A549 (cell line): ENCODE results near the gene NFAM1. TPM values are rescaled to one million over a fixed set of nuclear protein-coding genes. Genes with fewer than 3 reads are reported as not detected.

Experiments used
- ATAC-seq, 2 experiments: fragments of 200-7000 bp in 1 of 2; fragments of >200 bp in 1 of 2; cut with Nextera tagmentation in 1 of 2; cut with Tn5 transposase in 1 of 2; 3 replicates each; pipeline versions ENCODE4 v1.8.0 to v1.9.1; 2018 to 2020; ENCODE audit warnings: mild to moderate bottlenecking in 1 of 2, moderate library complexity in 1 of 2
- CTCF ChIA-PET: fragments of 300-600 bp; sonication (Branson Sonifier 250); formaldehyde crosslinking; extraction: SDS; loops from one replicate; lab custom pipeline; 2021; ENCODE audit warnings: antibody characterized with exemption, inconsistent platforms; lab: Yijun Ruan, JAX
- POLR2A ChIA-PET: fragments of 350-600 bp; formaldehyde crosslinking; extraction: SDS; loops from one replicate; lab custom pipeline; 2021; ENCODE audit warnings: antibody characterized with exemption, inconsistent platforms; lab: Yijun Ruan, JAX
- DNase-seq, 2 experiments: peaks; one replicate each; pipeline versions ENCODE4 v3.0.0 to v3.0.0-alpha.2; 2011 to 2016; ENCODE audit warnings: low read depth in 1 of 2, low spot score in 1 of 2
- FAIRE-seq: peaks from 2 replicates; lab custom pipeline; 2011; peaks lifted over from hg19 to GRCh38; lab: Jason Lieb, UNC
- H3K27ac ChIP-seq, 2 experiments: fragments of >200 bp; sonication (Bioruptor Twin); formaldehyde crosslinking; 3 replicates each; pipeline ENCODE4 v1.5.1; 2016 to 2017
- H3K4me1 ChIP-seq: fragments of >200 bp; sonication (Bioruptor Twin); formaldehyde crosslinking; 3 replicates; pipeline ENCODE4 v1.6.1; 2016
- H3K4me2 ChIP-seq: fragments of >200 bp; sonication (Bioruptor Twin); formaldehyde crosslinking; 3 replicates; pipeline ENCODE4 v1.6.1; 2016
- H3K4me3 ChIP-seq: fragments of >200 bp; sonication (Bioruptor Twin); formaldehyde crosslinking; 3 replicates; pipeline ENCODE4 v1.5.1; 2016
- H3K9me3 ChIP-seq: fragments of >200 bp; sonication (Bioruptor Twin); formaldehyde crosslinking; 3 replicates; pipeline ENCODE4 v1.6.1; 2016
- BHLHE40 ChIP-seq: IDR thresholded peaks from 2 replicates; pipeline ENCODE4 v1.6.1; 2012; ENCODE audit warnings: low read depth, low read length, inconsistent platforms
- EHMT2 ChIP-seq: fragments of 200-600 bp; sonication (generic); IDR thresholded peaks from 2 replicates; pipeline ENCODE4 v1.6.1; 2016; ENCODE audit warnings: antibody characterized with exemption, low read depth, mild to moderate bottlenecking, moderate library complexity
- ESRRA ChIP-seq: fragments of 150-350 bp; IDR thresholded peaks from 2 replicates; pipeline ENCODE4 v1.6.1; 2014; ENCODE audit warnings: mild to moderate bottlenecking, low read length, borderline replicate concordance
- FOXS1 ChIP-seq: fragments of 250-450 bp; sonication (Bioruptor Pico); IDR thresholded peaks from 2 replicates; pipeline ENCODE4 v1.5.0; 2020; ENCODE audit warnings: mild to moderate bottlenecking, moderate library complexity
- HDAC2 ChIP-seq: fragments of 200-600 bp; sonication (generic); IDR thresholded peaks from 2 replicates; pipeline ENCODE4 v1.6.1; 2016
- JUN ChIP-seq, 2 experiments: fragments of >200 bp; sonication (Bioruptor Twin); formaldehyde crosslinking; IDR thresholded peaks; 2 replicates in 1 of 2; 3 replicates in 1 of 2; pipeline ENCODE4 v1.6.1; 2016 to 2017
- KDM1A ChIP-seq: fragments of 200-600 bp; sonication (generic); IDR thresholded peaks from 2 replicates; pipeline ENCODE4 v1.6.1; 2016; ENCODE audit warnings: low read depth, mild to moderate bottlenecking
- KDM5A ChIP-seq: fragments of 200-600 bp; sonication (generic); IDR thresholded peaks from 2 replicates; pipeline ENCODE4 v1.6.1; 2016; ENCODE audit warnings: antibody characterized with exemption, mild to moderate bottlenecking
- MAFK ChIP-seq: fragments of 450-650 bp; IDR thresholded peaks from 2 replicates; pipeline ENCODE4 v1.6.1; 2014; ENCODE audit not compliant: partially characterized antibody
- NPAS2 ChIP-seq: fragments of 250-450 bp; sonication (Bioruptor Pico); IDR thresholded peaks from 2 replicates; pipeline ENCODE4 v1.8.0; 2022; ENCODE audit warnings: mild to moderate bottlenecking, moderate library complexity, borderline replicate concordance
- PHF8 ChIP-seq: fragments of 200-600 bp; sonication (generic); IDR thresholded peaks from 2 replicates; pipeline ENCODE4 v1.6.1; 2016; ENCODE audit warnings: low read depth, mild to moderate bottlenecking, antibody characterized with exemption, moderate library complexity, borderline replicate concordance
- POLR2A ChIP-seq: IDR thresholded peaks from 2 replicates; pipeline ENCODE4 v1.6.1; 2012; ENCODE audit warnings: mild to moderate bottlenecking, low read length
- POLR2AphosphoS2 ChIP-seq: conservative IDR thresholded peaks from 2 replicates; pipeline ENCODE4 v1.6.1; 2012; ENCODE audit warnings: low read length, improper control_type of control experiment, inconsistent platforms
- RAD21 ChIP-seq, 2 experiments: fragments of >200 bp in 1 of 2; sonication (Bioruptor Twin) in 1 of 2; formaldehyde crosslinking in 1 of 2; IDR thresholded peaks in 1 of 2; conservative IDR thresholded peaks in 1 of 2; 2 replicates in 1 of 2; 3 replicates in 1 of 2; pipeline ENCODE4 v1.6.1; 2012 to 2018; ENCODE audit warnings: inconsistent platforms in 1 of 2
- RCOR1 ChIP-seq: fragments of 150-350 bp; IDR thresholded peaks from 2 replicates; pipeline ENCODE4 v1.6.1; 2014; ENCODE audit warnings: antibody characterized with exemption, low read length, low read depth
- RFX5 ChIP-seq: fragments of 450-650 bp; IDR thresholded peaks from 2 replicates; pipeline ENCODE4 v1.7.1; 2014; ENCODE audit warnings: antibody characterized with exemption, mild to moderate bottlenecking, moderate library complexity
- RNF2 ChIP-seq: fragments of 200-600 bp; sonication (generic); IDR thresholded peaks from 2 replicates; pipeline ENCODE4 v1.6.1; 2016; ENCODE audit warnings: low read depth, mild to moderate bottlenecking, antibody characterized with exemption, moderate library complexity, borderline replicate concordance
- TFCP2L1 ChIP-seq: fragments of 250-450 bp; sonication (Bioruptor Pico); IDR thresholded peaks from 2 replicates; pipeline ENCODE4 v1.5.0; 2021; ENCODE audit warnings: mild to moderate bottlenecking
- WGBS: methylation state at CpG from one replicate; pipeline ENCODE4 v1.1.6; 2017; ENCODE audit errors: missing lambda C conversion rate; 5-methylcytosine and 5-hydroxymethylcytosine counted together
- polyA plus RNA-seq, 4 experiments: library from polyadenylated mRNA; depleted of rRNA in 3 of 4; stranded (reverse); fragments of >200 nt; fragmentation: RNase III in 1 of 4; extraction: RNeasy Plus Mini Kit Qiagen cat#74134 plus additional on column Dnase treatment in 1 of 4; gene quantifications; 2 replicates in 3 of 4; 3 replicates in 1 of 4; pipeline ENCODE4 v1.2.3, GENCODE V29; 2011 to 2017
- TF ChIP-seq, protein P1 (sequence below): fragments of >200 bp; sonication (Bioruptor Twin); formaldehyde crosslinking; IDR thresholded peaks from 3 replicates; pipeline ENCODE4 v1.6.1; 2016
- TF ChIP-seq, protein P2 (sequence below): fragments of >200 bp; sonication (Bioruptor Twin); formaldehyde crosslinking; IDR thresholded peaks from 2 replicates; pipeline ENCODE4 v1.6.1; 2016
- TF ChIP-seq, protein P3 (sequence below): fragments of 200-600 bp; sonication (generic); IDR thresholded peaks from 2 replicates; pipeline ENCODE4 v1.6.1; 2016; ENCODE audit warnings: antibody characterized with exemption, mild to moderate bottlenecking, moderate library complexity
- TF ChIP-seq, protein P4 (sequence below): fragments of >200 bp; sonication (Bioruptor Twin); formaldehyde crosslinking; IDR thresholded peaks from 3 replicates; pipeline ENCODE4 v1.5.1; 2016

The NFAM1 gene
- polyA plus RNA-seq, 2 of the 4 experiments (the other 2 are of a cell fraction): not detected

DNA sequence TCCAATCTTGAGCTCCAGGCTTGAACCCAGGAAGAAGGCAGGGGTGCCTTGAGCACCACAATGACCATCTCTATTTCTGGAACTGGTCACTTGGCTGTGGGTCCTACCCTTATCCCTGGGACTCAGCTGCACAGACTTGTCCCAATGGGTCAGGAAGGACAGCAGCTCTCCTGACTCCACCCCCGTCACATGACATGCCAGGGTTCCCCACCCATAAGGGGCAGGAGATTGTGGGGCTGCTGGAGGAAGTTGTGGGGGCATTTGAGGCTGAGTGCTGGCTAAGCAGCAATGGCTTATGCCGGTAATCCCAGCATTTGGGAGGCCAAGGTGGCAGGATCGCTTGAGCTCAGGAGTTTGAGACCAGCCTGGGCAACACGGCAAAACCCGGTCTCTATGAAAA lies 56.2 kb downstream of the NFAM1 start:
- DNase-seq (no peak), ATAC-seq (no peak), FAIRE-seq (no peak)
- TF ChIP-seq FOXS1: no peak
- no peak for TF ChIP-seq POLR2A
- TF ChIP-seq BHLHE40: no peak
- no peak for TF ChIP-seq PHF8
- TF ChIP-seq, protein P1, sequence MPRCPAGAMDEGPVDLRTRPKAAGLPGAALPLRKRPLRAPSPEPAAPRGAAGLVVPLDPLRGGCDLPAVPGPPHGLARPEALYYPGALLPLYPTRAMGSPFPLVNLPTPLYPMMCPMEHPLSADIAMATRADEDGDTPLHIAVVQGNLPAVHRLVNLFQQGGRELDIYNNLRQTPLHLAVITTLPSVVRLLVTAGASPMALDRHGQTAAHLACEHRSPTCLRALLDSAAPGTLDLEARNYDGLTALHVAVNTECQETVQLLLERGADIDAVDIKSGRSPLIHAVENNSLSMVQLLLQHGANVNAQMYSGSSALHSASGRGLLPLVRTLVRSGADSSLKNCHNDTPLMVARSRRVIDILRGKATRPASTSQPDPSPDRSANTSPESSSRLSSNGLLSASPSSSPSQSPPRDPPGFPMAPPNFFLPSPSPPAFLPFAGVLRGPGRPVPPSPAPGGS: no peak
- TF ChIP-seq POLR2AphosphoS2: no peak
- no peak overlapping the region for H3K4me3 ChIP-seq
- no peak overlapping the region for H3K4me2 ChIP-seq
- POLR2A ChIA-PET: no interaction called here
- CTCF ChIA-PET: interaction anchor here (2.0 kb wide), 1 partner anchor 61 kb away, joined by 5 read pairs; no protein-coding TSS in a partner anchor
- no peak overlapping the region for H3K27ac ChIP-seq
- 87% methylated on average over 4 of the region's 5 CpGs for WGBS
- no peaks in the 10 kb centered on the region for H3K4me1 ChIP-seq
- H3K9me3 ChIP-seq: no peaks in the 10 kb centered on the region

DNA sequence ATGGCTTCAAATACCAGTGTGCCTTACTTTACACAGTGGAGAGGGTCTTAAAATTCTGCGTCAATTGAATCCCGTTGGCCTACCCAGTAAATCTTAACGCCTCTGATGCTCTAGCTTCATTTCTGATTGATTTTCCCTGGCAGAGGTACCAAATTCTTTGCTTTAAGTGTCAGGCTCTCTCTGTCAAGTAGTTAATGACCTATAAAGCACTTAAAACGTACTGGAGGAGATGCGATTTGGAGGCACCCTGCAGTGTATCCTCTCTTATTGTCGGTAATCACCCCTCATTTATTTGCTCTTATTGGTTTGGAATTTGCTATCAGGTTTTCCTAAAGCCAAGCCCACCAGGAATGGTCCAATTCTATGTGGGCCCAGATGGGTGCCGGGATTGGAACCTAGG lies 59.2 kb downstream of the NFAM1 start:
- H3K4me2 ChIP-seq: no peak overlapping the region
- ChIA-PET CTCF (interaction anchor here (0.7 kb wide), 1 partner anchor 14 kb away, joined by 4 read pairs; no protein-coding TSS in a partner anchor), POLR2A (no interaction called here)
- H3K4me1 ChIP-seq: 0 out of 3 replicates have a peak, but pooled peaks cover 5% of the 10 kb centered on the region
- DNase-seq: no peak
- no peak overlapping the region for H3K4me3 ChIP-seq
- no peak for TF ChIP-seq RNF2
- TF ChIP-seq JUN (IDR thresholded peaks at IDR 0.05): no peak
- no peak for TF ChIP-seq NPAS2
- TF ChIP-seq, protein P2, sequence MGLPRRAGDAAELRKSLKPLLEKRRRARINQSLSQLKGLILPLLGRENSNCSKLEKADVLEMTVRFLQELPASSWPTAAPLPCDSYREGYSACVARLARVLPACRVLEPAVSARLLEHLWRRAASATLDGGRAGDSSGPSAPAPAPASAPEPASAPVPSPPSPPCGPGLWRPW: no peak
- TF ChIP-seq, protein P3, sequence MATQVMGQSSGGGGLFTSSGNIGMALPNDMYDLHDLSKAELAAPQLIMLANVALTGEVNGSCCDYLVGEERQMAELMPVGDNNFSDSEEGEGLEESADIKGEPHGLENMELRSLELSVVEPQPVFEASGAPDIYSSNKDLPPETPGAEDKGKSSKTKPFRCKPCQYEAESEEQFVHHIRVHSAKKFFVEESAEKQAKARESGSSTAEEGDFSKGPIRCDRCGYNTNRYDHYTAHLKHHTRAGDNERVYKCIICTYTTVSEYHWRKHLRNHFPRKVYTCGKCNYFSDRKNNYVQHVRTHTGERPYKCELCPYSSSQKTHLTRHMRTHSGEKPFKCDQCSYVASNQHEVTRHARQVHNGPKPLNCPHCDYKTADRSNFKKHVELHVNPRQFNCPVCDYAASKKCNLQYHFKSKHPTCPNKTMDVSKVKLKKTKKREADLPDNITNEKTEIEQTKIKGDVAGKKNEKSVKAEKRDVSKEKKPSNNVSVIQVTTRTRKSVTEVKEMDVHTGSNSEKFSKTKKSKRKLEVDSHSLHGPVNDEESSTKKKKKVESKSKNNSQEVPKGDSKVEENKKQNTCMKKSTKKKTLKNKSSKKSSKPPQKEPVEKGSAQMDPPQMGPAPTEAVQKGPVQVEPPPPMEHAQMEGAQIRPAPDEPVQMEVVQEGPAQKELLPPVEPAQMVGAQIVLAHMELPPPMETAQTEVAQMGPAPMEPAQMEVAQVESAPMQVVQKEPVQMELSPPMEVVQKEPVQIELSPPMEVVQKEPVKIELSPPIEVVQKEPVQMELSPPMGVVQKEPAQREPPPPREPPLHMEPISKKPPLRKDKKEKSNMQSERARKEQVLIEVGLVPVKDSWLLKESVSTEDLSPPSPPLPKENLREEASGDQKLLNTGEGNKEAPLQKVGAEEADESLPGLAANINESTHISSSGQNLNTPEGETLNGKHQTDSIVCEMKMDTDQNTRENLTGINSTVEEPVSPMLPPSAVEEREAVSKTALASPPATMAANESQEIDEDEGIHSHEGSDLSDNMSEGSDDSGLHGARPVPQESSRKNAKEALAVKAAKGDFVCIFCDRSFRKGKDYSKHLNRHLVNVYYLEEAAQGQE: no peak
- no peak for FAIRE-seq
- ATAC-seq: no peak
- 74% methylated on average over 7 of the region's 7 CpGs for WGBS
- H3K27ac ChIP-seq: no peak overlapping the region
- H3K9me3 ChIP-seq: no peaks in the 10 kb centered on the region

DNA sequence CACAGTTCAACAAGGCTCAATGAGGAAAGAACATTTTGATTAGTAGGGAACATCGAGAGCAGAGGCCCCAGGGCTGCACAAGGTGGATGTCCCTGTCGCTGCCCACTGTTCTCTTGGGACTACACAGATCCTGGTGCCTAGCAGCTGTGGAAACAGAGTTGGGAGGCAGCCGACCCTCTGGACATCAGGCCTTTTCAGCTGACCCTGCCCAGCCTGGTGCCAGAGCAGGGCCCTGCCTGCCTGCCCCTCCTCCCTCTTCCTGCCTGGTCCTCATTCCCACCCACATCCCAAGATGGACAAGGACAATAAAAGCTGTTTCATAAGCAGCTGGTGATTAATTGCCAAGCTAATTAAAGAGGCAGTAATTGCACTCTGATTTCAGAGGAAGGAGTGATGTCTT lies 60.7 kb downstream of the NFAM1 start:
- Histone ChIP-seq H3K4me2 (no peak overlapping the region), H3K27ac (no peak overlapping the region), H3K9me3 (no peaks in the 10 kb centered on the region), H3K4me3 (no peak overlapping the region), H3K4me1 (0 out of 3 replicates have a peak, but pooled peaks cover 5% of the 10 kb centered on the region)
- ChIA-PET POLR2A (no interaction called here), CTCF (interaction anchor here (0.9 kb wide), 1 partner anchor 281 kb away, joined by 3 read pairs; no protein-coding TSS in a partner anchor)
- FAIRE-seq (no peak), ATAC-seq (no peak), DNase-seq (no peak)
- WGBS: 58% methylated on average over 3 of the region's 3 CpGs
- TF ChIP-seq MAFK: no peak
- no peak for TF ChIP-seq TFCP2L1 (CRISPR knock-in tag)
- TF ChIP-seq, protein P4, sequence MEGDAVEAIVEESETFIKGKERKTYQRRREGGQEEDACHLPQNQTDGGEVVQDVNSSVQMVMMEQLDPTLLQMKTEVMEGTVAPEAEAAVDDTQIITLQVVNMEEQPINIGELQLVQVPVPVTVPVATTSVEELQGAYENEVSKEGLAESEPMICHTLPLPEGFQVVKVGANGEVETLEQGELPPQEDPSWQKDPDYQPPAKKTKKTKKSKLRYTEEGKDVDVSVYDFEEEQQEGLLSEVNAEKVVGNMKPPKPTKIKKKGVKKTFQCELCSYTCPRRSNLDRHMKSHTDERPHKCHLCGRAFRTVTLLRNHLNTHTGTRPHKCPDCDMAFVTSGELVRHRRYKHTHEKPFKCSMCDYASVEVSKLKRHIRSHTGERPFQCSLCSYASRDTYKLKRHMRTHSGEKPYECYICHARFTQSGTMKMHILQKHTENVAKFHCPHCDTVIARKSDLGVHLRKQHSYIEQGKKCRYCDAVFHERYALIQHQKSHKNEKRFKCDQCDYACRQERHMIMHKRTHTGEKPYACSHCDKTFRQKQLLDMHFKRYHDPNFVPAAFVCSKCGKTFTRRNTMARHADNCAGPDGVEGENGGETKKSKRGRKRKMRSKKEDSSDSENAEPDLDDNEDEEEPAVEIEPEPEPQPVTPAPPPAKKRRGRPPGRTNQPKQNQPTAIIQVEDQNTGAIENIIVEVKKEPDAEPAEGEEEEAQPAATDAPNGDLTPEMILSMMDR: no peak
- no peak for TF ChIP-seq RAD21 (conservative IDR thresholded peaks at IDR 0.05 in 1 of 2, IDR thresholded peaks at IDR 0.05 in 1 of 2)
- TF ChIP-seq ESRRA: no peak
- TF ChIP-seq RCOR1: no peak
- no peak for TF ChIP-seq KDM5A
- no peak for TF ChIP-seq HDAC2
- TF ChIP-seq KDM1A: no peak
- TF ChIP-seq EHMT2: no peak
- no peak for TF ChIP-seq RFX5
